Fibroblast of the aortic adventitia (primary cell): ENCODE data around the gene ARPC1A. TPM values are rescaled to one million over a fixed set of nuclear protein-coding genes. Genes with fewer than 3 reads are reported as not detected.

Experiments
- DNase-seq: peaks from one replicate; pipeline ENCODE4 v3.0.0-alpha.2; 2010; ENCODE audit warnings: low read depth
- H3K4me3 ChIP-seq: 2 replicates; pipeline ENCODE4 v1.5.1; 2011; ENCODE audit warnings: low read depth, mild to moderate bottlenecking, control low read depth, low read length, moderate library complexity
- CTCF ChIP-seq: IDR thresholded peaks from 2 replicates; pipeline ENCODE4 v1.5.1; 2011; ENCODE audit warnings: mild to moderate bottlenecking, low read length, control low read depth, inconsistent platforms; ENCODE audit not compliant: insufficient read depth
- total RNA-seq: library from RNA; depleted of rRNA; stranded (reverse); fragments of >200 nt; gene quantifications from 2 replicates; pipeline ENCODE4 v1.2.3, GENCODE V29; 2012; ENCODE audit warnings: low replicate concordance

ARPC1A gene
- total RNA-seq, 1 donor: 253 TPM

- H3K4me3 ChIP-seq: no peak overlapping the region
- no peak for TF ChIP-seq CTCF
- DNase-seq: peak; percentile 59
Observed at GRCh38 chr7:99369767-99370391, 44.2 kb downstream of the ARPC1A start.

- no peak overlapping the region for H3K4me3 ChIP-seq
- TF ChIP-seq CTCF: no peak
- no peak for DNase-seq
Observed at GRCh38 chr7:99371376-99371920, 45.8 kb downstream of the ARPC1A start.

- no peak for DNase-seq
- H3K4me3 ChIP-seq: no peak overlapping the region
- no peak for TF ChIP-seq CTCF
Observed at GRCh38 chr7:99372275-99373090, 46.8 kb downstream of the ARPC1A start.

GRCh38 chr7:99373091-99374066 lies 47.7 kb downstream of the ARPC1A start:
- DNase-seq: no peak
- peak overlapping the region; percentile 74 for H3K4me3 ChIP-seq
- no peak for TF ChIP-seq CTCF

GRCh38 chr7:99374111-99375064 lies 48.7 kb downstream of the ARPC1A start, which contains the start of gene ARPC1B:
Gene ARPC1B (plus strand): TSS chr7:99374730. CDS start chr7:99385715, 10,985 bp downstream.
- peak; percentile 63 for DNase-seq
- peak within 1 kb of the TSS; percentile 74 for H3K4me3 ChIP-seq
- no peak for TF ChIP-seq CTCF
